GM18508 (cell line): ENCODE data around the gene CNTNAP2.
"Not testable (repeated sequence)": the region's sequence is repeated elsewhere in the genome, so short reads cannot be mapped to it uniquely, and the experiment has no call there.

Source experiments
- ATAC-seq: cut with Tn5 transposase; IDR thresholded peaks from one replicate; pipeline ENCODE4 v1.9.1; 2021; ENCODE audit warnings: moderate number of reproducible peaks; ENCODE audit not compliant: insufficient read depth, unreplicated experiment

The CNTNAP2 gene

GRCh38 chr7:147564786-147565476 is 1448.3 kb downstream of the CNTNAP2 start:
- ATAC-seq: no peak

- ATAC-seq: no peak
These were observed 1450.4 kb downstream of the CNTNAP2 start for GRCh38 chr7:147567043-147567442.

- no peak for ATAC-seq
These were observed 1452.7 kb downstream of the CNTNAP2 start for GRCh38 chr7:147569116-147569913.

GRCh38 chr7:147570390-147570789 is 1453.8 kb downstream of the CNTNAP2 start:
- no peak for ATAC-seq

- ATAC-seq: no peak
These were observed 1455.0 kb downstream of the CNTNAP2 start for GRCh38 chr7:147571436-147572185.

GRCh38 chr7:147578196-147578595 is 1461.6 kb downstream of the CNTNAP2 start:
- no peak for ATAC-seq

GRCh38 chr7:147579148-147579547 is 1462.5 kb downstream of the CNTNAP2 start:
- ATAC-seq: no peak

- ATAC-seq: no peak
These were observed 1468.2 kb downstream of the CNTNAP2 start for GRCh38 chr7:147584771-147585193.

GRCh38 chr7:147586110-147586509 is 1469.5 kb downstream of the CNTNAP2 start:
- no peak for ATAC-seq

- no peak for ATAC-seq
These were observed 1469.9 kb downstream of the CNTNAP2 start for GRCh38 chr7:147586526-147586925.

GRCh38 chr7:147593271-147594057 is 1476.9 kb downstream of the CNTNAP2 start:
- ATAC-seq: no peak

GRCh38 chr7:147595042-147595441 is 1478.4 kb downstream of the CNTNAP2 start:
- no peak for ATAC-seq

GRCh38 chr7:147598687-147599086 is 1482.1 kb downstream of the CNTNAP2 start:
- not testable (repeated sequence) for ATAC-seq

GRCh38 chr7:147605323-147605722 is 1488.7 kb downstream of the CNTNAP2 start:
- no peak for ATAC-seq

- ATAC-seq: no peak
These were observed 1490.7 kb downstream of the CNTNAP2 start for GRCh38 chr7:147607157-147607800.

GRCh38 chr7:147611431-147611830 is 1494.8 kb downstream of the CNTNAP2 start:
- no peak for ATAC-seq

GRCh38 chr7:147635288-147635687 is 1518.7 kb downstream of the CNTNAP2 start:
- no peak for ATAC-seq

- ATAC-seq: no peak
These were observed 1520.0 kb downstream of the CNTNAP2 start for GRCh38 chr7:147636553-147636952.

- ATAC-seq: no peak
These were observed 1522.0 kb downstream of the CNTNAP2 start for GRCh38 chr7:147638566-147638965.

- ATAC-seq: no peak
These were observed 1522.4 kb downstream of the CNTNAP2 start for GRCh38 chr7:147639037-147639436.
